ENCODE results near the gene RASSF9. TPM values are rescaled to one million over a fixed set of nuclear protein-coding genes. Genes with fewer than 3 reads are reported as not detected.

Gene RASSF9
- total RNA-seq, 1 experiment from 2014 or later: 0.74 TPM

DNA sequence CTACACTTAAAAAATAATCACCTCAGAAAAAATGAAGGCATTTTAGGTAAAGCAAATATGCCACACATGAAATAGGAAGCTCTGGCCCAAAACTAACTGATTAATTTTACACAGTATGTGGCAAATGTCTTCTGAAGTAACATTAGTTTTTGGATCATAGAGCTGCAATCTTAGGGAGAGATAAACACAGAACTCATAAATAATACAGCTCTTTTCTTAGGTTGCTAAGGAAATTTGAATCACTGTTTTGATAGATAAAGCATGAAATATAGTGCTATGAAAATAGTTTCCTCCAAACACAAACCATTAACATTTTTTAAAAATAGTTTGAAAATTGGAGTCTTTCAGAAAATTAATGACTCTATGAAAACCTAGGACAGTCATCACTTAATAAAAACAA lies 15.0 kb downstream of the RASSF9 start:
- DNase-seq (ENCODE audit: low spot score): no peak

DNA sequence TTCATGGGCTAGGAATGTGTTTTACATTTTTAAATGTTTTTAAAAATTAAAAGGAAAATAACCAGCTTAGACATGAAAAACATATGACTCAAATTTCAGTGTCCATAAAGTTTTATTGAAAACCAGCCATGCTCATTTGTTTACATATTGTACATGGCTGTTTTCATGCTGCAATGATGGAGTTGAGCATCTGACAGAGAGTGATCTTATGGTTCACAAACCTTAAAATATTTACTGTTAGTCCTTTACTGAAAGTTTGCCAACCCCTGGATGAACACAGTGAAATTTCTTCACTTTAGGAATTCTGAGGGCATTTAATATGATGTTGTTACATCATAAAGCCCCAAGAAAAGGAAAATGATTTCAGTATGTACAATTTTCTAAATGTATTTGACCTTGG lies 16.1 kb downstream of the RASSF9 start:
- DNase-seq (ENCODE audit: low spot score): no peak

DNA sequence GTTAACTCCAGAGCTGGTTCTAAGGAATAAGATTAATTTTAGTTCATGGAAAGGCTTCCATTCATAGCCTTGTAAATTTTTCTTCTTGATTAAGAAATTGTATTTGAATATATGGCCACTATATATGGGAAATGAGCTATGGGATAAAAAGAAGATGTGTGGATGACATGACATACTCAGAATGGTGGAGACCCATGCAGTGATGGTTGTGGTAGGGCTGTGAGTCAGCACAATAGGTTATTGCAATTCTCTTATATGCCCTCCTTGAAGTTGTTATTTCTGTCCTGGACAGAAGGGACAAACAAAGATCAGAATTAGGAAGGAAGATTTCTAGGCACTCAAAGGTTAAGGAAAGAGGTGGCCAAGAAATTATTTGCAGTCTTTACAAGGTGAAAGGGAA lies 21.5 kb downstream of the RASSF9 start:
- no peak for DNase-seq (ENCODE audit: low spot score)

DNA sequence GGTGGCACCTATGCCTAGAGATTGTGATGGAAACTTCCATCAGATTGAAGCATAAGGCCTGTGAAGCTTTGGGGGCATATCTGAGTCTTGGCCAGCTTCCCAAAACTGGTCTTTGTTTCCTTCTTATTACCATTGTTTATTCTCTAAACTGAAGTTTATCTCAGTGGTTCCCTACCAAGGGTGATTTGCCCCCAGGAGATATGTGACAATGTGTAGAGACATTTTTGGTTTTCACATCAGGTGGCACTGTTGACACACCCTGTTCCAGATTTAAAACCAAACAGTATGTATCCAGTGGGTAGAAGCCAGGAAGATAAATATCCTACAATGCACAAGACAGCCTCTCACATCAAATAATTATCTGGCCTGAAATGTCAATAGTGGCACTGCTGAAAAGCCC lies 22.1 kb downstream of the RASSF9 start:
- DNase-seq (ENCODE audit: low spot score): no peak

DNA sequence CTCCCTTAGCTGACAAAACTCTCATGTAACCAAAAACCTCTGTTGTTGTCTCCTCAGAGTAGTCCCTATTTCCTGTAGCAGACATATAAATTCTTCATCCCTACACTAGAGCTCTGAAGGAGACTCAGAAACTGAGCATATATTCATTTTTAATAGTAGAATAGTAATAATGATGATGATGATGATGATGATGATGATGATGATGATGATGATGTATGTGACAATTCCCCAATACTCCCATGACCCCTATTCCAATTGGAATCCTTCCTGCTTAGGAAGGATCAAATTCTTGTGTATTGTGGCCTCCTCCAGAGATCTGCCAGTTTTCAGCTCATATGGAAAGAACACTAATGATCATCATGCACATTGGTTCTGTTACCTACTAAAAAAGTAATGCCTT lies 26.7 kb downstream of the RASSF9 start:
- no peak for DNase-seq (ENCODE audit: low spot score)

DNA sequence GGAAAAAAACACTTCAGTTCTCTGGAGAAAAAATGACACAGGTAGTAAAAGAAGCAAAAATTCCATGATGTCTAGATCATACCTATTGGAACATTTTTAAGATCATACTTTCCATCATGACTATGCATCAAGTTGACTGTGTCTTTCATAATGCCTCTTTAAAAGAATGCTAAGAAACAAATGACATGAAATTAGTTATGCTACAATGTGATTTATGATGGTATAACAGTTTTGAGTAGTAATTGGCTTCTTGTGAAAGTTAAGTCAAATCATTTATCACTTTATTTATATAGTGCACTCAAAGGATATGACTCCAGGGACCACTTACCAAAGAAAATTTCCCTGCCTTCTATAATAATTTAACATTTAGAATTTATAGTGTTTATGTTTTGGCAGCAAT lies 28.5 kb downstream of the RASSF9 start:
- no peak for DNase-seq (ENCODE audit: low spot score)

DNA sequence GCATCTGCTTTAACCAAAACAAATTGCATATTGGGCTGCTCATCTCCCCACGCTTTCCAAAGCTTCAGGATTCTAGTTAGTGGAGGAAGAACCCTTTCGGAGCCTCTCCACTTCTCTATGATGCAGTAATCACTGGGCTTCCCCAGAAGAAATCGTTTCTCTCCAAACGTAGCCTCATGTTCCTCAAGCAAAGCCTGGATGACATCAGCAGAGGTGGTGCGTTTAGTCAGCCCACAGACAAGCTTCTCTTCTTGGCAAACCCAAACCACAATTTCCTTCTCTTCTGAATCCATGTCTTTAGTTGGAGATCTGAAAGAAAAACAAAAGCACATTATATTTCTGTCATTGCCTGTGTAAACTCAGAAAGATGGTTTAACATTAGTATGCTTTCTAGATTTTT lies 30.6 kb downstream of the RASSF9 start:
- DNase-seq (ENCODE audit: low spot score): peak; percentile 61

DNA sequence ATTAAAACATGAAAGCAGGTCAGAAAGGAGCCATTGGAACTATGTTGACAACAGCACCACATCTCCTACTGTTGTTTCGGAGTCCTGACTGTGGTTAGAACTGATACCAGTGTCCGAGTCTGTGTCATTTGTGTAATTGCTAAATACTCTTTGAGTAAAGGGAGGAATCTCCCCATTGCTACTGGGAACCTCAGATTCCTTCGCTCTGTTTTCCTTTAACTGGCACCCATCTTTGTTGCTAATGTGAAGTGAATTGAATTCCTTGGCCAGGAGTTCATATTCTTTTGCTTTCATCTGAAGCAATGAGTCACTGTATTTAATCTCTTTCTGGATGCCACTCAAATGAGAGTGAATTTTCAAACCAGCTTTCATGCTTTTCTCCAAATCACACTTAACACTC lies 31.5 kb downstream of the RASSF9 start:
- DNase-seq (ENCODE audit: low spot score): peak; percentile 77

DNA sequence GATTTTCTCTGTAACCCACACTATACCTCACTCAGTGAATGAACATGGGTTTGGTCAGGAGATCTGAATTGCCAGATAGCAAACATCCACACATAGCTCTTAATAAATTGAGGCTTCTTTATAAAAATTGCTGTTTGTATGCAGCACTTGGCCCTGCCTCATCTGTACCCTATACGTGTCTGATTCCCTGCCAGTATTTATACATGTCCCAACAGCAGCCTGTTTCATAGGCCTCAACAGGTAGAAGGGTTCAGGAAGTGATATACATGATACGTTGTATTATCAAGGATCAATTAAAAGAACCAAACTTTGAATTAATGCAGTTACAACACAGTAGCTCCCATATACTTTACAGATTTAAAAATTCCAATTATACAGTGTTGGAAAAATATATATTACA lies 32.3 kb downstream of the RASSF9 start:
- no peak for DNase-seq (ENCODE audit: low spot score)

DNA sequence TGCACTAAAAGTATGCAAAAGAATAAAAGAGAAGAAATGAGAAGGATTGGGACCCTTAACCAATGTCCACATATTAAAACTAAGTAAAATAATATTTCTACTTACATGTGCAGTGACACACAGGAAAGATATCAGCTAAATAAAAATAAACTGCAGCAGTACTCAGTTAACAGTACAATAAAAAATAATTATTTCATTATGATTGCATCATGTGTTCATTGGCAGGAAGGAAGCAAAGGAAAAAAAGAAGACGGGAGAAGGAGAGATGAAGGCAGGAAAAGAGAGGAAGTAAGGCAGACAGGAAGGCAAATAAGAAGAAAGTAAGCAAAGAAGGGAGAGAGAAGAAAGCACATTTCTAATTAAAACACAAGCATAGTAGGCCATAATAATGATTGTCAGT lies 33.0 kb downstream of the RASSF9 start:
- no peak for DNase-seq (ENCODE audit: low spot score)

DNA sequence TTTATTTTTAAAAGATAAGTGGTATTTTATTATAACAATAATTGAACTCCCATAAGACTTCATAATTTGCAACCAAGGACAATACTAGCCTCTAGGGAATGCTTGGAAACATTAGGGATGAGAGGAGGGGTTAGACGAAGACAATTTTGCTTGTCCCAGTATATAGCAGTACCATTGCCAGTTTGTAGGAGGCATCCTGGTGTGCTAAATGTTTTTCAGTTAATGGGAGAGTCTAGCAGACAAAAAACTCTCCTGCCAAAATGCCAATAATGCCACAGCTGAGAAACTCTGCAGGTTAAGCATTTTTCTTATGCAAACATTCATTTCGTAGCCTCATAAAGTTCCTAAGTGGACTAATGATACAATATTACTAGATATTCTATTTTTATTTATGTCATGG lies 38.1 kb downstream of the RASSF9 start:
- DNase-seq (ENCODE audit: low spot score): no peak

DNA sequence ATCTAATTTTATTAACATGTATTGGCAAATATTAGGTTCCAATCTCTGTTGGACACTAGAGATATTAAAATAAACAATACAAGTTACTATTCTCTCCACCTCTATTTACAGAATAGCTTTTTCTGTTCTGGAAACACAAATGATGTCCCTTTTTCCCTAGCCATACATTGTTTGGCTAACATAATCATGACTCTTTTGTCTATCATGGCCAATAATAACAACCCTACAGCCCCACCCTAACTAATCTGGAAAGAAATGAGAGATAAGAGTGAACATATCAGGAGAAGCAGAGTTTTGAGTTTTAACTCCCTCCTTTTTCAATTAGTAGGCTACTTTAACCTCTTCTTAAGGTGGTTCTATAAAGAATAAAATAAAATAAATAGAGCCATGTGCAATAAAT lies 40.2 kb downstream of the RASSF9 start:
- DNase-seq (ENCODE audit: low spot score): no peak

DNA sequence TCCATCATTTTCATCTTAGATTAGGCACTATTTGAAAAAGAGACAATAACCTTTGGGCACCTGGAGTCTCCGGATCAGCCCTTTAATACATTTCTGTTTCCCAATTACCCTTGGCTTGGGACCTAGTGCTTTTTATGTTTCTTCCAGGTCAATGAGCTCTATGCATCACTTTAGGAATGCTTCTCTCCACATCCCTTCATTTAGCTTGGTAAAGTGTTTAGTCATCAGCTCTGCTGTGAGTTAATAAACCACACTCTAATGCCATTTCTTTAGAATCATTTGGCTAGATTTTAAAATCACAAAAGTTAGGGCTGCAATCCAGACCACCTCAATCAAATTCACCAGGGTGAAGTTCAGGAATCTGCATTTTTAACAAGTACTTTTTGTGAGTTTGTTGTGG lies 41.7 kb downstream of the RASSF9 start:
- peak; percentile 52 for DNase-seq (ENCODE audit: low spot score)

DNA sequence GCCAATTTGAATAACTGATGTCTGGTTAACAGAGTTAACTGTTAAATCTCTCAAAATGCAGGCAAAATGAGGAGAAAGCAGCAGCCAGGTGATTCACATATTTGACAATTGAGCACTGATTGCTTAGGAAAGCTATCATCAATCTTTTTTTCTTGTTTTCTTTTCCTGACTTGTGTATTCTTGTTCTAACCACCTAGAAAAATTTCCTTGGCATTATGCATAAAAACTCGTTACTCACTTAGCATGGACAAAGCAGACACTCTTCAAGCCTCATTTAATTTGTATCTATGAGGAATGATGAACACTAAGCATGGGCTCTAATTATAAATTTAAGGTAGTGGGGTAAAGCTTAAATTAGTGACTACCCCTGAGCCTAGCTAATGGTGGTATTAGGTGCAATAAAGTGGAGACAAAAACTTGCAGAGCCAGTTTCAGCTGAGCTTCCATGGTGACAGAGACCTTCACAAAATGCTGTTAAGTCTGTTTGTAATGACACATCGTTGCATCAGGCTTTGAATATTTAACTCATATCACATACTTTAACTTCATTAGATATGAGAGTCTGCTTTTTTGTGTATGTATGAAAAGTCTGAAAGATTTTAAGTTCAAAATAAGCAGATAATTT lies 52.0 kb downstream of the RASSF9 start:
- DNase-seq (ENCODE audit: low spot score): no peak

DNA sequence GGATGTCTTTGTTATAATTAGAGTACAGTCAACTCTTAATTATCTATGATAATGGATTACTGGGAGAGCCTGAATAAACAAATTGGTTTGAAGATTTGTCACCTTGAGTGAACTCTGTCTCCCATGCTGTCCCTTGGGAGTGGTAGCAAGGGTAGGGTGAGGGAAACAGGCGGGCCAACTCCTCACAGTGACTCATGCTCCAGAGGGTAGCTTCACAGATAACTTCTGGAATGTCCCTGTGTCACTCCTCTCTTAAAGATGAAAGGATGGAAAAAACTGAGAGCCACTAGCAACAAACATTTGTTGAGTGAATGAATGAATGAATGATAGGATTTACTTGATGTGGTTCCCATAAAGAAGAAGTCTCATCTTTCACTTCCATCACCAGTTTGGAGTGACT lies 53.5 kb downstream of the RASSF9 start:
- peak; percentile 38 for DNase-seq (ENCODE audit: low spot score)

DNA sequence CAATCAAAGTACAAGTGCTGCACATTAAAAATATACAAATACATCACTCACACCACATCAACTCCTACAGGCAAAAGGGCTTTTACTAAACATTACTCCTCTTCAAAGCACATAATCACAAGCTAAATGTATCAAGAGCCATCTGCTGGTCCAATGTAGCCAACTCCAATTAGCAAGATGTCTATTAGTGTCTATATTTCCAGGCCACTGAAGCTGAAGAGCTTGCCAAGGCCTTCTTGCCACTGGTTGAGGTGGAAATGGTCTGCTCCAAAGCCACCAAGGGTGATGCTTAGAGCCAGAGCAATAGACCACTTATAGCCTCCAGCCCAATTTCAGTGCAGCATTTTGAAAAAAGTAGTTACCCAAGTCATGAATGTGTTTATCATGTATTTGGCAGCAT lies 54.4 kb downstream of the RASSF9 start:
- no peak for DNase-seq (ENCODE audit: low spot score)

DNA sequence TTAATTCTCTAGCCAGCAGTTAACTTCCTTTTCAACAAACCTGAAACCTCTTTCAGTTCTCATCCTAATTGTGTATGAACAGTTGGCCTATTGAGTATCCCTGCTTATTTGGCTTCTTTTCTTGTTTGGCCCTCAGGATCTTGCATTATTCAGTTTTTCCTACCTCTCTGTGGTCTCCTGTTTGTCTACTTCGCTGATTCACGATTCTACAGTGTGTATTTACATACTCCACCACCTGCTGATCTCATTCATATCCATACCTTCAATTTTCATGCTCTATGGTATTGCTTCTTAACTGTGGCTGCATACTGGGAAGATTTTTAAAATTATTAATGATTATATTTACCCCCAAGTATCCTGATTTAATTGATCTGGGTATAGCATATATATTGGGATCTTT lies 56.4 kb downstream of the RASSF9 start:
- DNase-seq (ENCODE audit: low spot score): no peak

DNA sequence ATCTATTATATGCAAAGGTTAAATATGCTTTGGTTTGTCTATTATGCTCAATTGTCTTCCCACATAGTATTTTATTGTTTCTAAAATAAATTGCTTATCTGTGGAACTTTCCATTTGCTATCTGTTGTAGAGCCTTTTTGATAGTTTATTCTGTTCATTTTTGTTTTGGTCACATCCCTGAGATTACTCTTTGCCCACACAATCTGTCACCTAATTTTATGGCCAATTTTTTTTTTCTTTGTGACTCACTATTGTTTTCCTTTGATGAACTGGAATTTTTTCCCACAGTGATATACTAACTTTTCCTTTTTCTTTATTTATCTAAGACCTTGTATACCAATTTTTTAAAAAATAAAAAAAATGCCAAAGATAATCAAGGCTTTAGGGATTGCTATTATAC lies 61.1 kb downstream of the RASSF9 start:
- no peak for DNase-seq (ENCODE audit: low spot score)

DNA sequence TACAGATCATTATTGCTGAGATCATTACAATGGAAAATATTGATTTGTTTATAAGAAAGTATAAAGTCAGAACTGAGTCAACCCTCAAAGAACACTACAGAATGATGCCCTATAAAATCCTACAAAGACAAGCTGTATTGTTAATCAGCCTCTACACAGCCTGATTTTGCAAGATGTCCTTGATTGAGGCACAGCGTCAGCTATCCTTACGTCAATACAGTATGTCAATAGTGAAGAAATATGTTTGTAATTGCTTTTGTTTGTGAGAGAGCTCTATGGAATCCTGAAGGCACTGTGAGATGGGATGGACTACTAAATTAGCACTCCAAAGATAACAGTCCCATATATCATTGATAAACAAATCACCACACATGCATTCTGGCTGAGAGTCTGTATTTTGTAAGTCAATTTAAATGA lies 70.7 kb downstream of the RASSF9 start:
- DNase-seq (ENCODE audit: low spot score): no peak

DNA sequence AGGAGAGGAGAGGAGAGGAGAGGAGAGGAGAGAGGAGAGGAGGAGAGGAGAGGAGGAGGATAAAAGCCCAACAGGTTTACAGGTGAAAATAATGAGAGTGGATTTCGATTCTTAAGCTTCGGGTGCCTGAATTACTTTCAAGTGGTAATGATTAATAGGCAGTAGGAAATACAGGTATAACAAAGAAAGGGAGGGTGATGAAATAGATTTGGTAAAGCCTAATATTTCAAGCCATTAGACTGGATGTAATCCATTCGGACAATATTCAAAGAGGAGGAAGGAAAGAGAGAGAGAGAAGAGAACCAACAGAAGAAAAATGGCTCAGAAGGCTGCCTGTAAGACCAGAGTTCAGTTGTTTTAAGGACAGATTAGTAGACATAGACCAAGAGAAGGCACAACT lies 76.6 kb downstream of the RASSF9 start:
- DNase-seq (ENCODE audit: low spot score): no peak

DNA sequence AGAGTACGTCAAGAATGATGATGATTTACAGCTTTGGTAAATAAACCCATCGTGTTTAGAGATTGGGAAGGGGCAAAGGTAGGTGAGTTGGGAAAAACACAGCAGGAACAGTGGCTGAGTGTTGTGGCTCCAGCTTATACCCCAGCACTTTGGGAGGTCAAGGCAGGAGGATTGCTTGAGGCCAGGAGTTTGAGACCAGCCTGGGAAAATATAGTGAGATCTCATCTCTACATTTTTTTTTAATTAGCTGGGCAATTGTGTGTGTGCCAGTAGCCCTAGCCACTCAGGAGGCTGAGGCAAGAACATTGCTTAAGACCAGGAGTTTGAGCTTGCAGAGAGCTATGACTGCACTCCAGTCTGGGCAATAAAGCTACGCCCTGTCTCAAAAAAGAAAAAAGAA lies 77.1 kb downstream of the RASSF9 start:
- DNase-seq (ENCODE audit: low spot score): no peak

DNA sequence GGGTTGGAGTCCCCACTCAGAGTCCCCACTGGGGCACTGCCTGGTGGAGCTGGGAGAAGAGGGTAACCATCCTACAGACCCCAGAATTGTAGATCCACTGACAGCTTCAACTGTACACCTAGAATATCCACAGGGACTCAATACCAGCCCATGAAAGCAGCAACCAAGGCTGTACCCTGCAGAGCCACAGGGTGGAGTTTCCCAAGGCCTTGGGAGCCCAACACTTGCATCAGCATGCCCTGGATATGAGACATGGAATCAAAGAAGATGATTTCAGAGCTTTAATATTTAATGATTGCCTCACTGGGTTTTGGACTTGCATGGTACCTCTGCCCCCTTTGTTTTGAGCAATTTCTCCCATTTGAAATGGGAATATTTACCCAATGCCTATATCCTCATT lies 80.4 kb downstream of the RASSF9 start:
- DNase-seq (ENCODE audit: low spot score): no peak

Measured in A172 (cell line).